ENCODE results near the gene B4GALT2.

DNA sequence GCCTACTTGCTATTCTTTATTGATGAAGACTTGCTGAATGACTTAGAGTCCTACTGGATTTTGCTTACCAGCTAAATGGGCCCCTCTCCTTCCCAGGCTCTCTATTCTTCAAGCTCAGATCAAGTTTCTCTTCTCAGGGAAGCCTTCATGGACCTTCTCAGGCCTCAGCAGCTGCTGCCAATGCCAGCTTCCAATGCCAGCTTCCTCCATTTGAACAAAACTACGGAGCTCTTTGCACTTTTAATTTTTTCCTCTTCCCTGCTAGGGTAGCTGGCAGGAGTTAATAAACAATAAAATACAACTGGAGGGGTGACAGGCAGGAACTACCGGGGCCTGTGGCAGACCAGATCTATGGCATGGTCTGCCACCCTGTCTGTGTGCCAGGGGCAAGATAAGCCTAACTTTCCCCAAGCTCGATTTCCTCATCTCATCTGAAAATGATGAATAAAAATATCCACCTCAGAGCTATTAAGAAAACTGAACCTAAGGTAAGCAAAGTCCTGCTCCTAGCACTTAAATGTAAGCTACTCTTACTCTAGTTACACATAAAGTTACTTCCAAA is 33.3 kb upstream of the B4GALT2 start:
- TF ChIP-seq SUZ12 (IDR thresholded peaks at IDR 0.05; ENCODE audit: extremely low read depth, insufficient read depth, insufficient read length) (no peak), ZNF274 (IDR thresholded peaks at IDR 0.05; ENCODE audit: low read depth, low read length) (no peak), YY1 (IDR thresholded peaks at IDR 0.05; ENCODE audit: insufficient read depth, insufficient read length) (no peak)

All from NT2/D1 (cell line).